Neuron (in vitro differentiated cells): ENCODE measurements around the gene CCDC85A.

Experiments used
- H2AFZ ChIP-seq: one replicate; pipeline ENCODE4 v1.6.1; 2013; ENCODE audit warnings: low read depth, mild to moderate bottlenecking, inconsistent platforms, low read length, moderate library complexity
- H3K27me3 ChIP-seq: one replicate; pipeline ENCODE4 v1.6.1; 2013; ENCODE audit warnings: low read length; ENCODE audit not compliant: insufficient read depth
- H3K36me3 ChIP-seq: one replicate; pipeline ENCODE4 v1.6.1; 2013; ENCODE audit warnings: low read length; ENCODE audit not compliant: insufficient read depth
- H3K4me1 ChIP-seq: one replicate; pipeline ENCODE4 v1.6.1; 2013; ENCODE audit warnings: low read length; ENCODE audit not compliant: insufficient read depth
- H3K4me3 ChIP-seq: 2 replicates; pipeline ENCODE4 v1.5.1; 2013; ENCODE audit warnings: mild to moderate bottlenecking, low read length, moderate library complexity
- H3K9me3 ChIP-seq: one replicate; pipeline ENCODE4 v1.6.1; 2013; ENCODE audit warnings: low read length

The CCDC85A gene

GRCh38 chr2:56177420-56178220 lies 6.2 kb upstream of the CCDC85A start:
- no peak overlapping the region for H3K4me3 ChIP-seq
- peaks cover 13% of the 10 kb centered on the region for H3K27me3 ChIP-seq
- H2AFZ ChIP-seq, result no peak overlapping the region
- H3K36me3 ChIP-seq, result no peaks in the 10 kb centered on the region
- no peaks in the 10 kb centered on the region for H3K9me3 ChIP-seq
- H3K4me1 ChIP-seq, result no peaks in the 10 kb centered on the region

- Histone ChIP-seq H3K36me3 (no peaks in the 10 kb centered on the region), H3K4me3 (no peak overlapping the region), H3K27me3 (peaks cover 26% of the 10 kb centered on the region), H2AFZ (no peak overlapping the region), H3K4me1 (peaks cover 4% of the 10 kb centered on the region), H3K9me3 (no peaks in the 10 kb centered on the region)
Measured at GRCh38 chr2:56179931-56180330, 3.9 kb upstream of the CCDC85A start.

- no peak overlapping the region for H3K4me3 ChIP-seq
- H3K27me3 ChIP-seq, result peaks cover 50% of the 10 kb centered on the region
- H3K9me3 ChIP-seq, result no peaks in the 10 kb centered on the region
- H3K4me1 ChIP-seq, result peaks cover 4% of the 10 kb centered on the region
- H2AFZ ChIP-seq, result no peak overlapping the region
- H3K36me3 ChIP-seq, result no peaks in the 10 kb centered on the region
Measured at GRCh38 chr2:56182420-56182819, 1.4 kb upstream of the CCDC85A start.

- Histone ChIP-seq H3K4me3 (peak overlapping the region; percentile 28), H3K27me3 (peaks cover 59% of the 10 kb centered on the region), H2AFZ (peak overlapping the region; percentile 93), H3K9me3 (no peaks in the 10 kb centered on the region), H3K4me1 (peaks cover 4% of the 10 kb centered on the region), H3K36me3 (no peaks in the 10 kb centered on the region)
Measured at GRCh38 chr2:56184500-56185011, 766 bp downstream of the CCDC85A start.

GRCh38 chr2:56185101-56185581 lies 1.4 kb downstream of the CCDC85A start:
- Histone ChIP-seq H3K36me3 (no peaks in the 10 kb centered on the region), H2AFZ (no peak overlapping the region), H3K27me3 (peaks cover 58% of the 10 kb centered on the region), H3K9me3 (no peaks in the 10 kb centered on the region), H3K4me3 (no peak overlapping the region), H3K4me1 (peaks cover 4% of the 10 kb centered on the region)

- no peak overlapping the region for H3K4me3 ChIP-seq
- H3K36me3 ChIP-seq, result no peaks in the 10 kb centered on the region
- H2AFZ ChIP-seq, result no peak overlapping the region
- peaks cover 58% of the 10 kb centered on the region for H3K27me3 ChIP-seq
- H3K9me3 ChIP-seq, result no peaks in the 10 kb centered on the region
- H3K4me1 ChIP-seq, result peaks cover 4% of the 10 kb centered on the region
Measured at GRCh38 chr2:56185582-56186046, 1.8 kb downstream of the CCDC85A start.

- Histone ChIP-seq H2AFZ (no peak overlapping the region), H3K4me1 (no peaks in the 10 kb centered on the region), H3K36me3 (no peaks in the 10 kb centered on the region), H3K9me3 (no peaks in the 10 kb centered on the region), H3K27me3 (peaks cover 19% of the 10 kb centered on the region), H3K4me3 (no peak overlapping the region)
Measured at GRCh38 chr2:56191617-56192016, 7.8 kb downstream of the CCDC85A start.

GRCh38 chr2:56192664-56193305 lies 9.0 kb downstream of the CCDC85A start:
- Histone ChIP-seq H3K4me3 (no peak overlapping the region), H3K9me3 (no peaks in the 10 kb centered on the region), H3K4me1 (no peaks in the 10 kb centered on the region), H3K36me3 (no peaks in the 10 kb centered on the region), H3K27me3 (peaks cover 8% of the 10 kb centered on the region), H2AFZ (no peak overlapping the region)

GRCh38 chr2:56195563-56195962 lies 11.8 kb downstream of the CCDC85A start:
- H3K9me3 ChIP-seq, result no peaks in the 10 kb centered on the region

GRCh38 chr2:56197816-56198215 lies 14.0 kb downstream of the CCDC85A start:
- H3K36me3 ChIP-seq, result no peaks in the 10 kb centered on the region
- H3K4me3 ChIP-seq, result no peak overlapping the region
- H3K4me1 ChIP-seq, result no peaks in the 10 kb centered on the region
- H3K27me3 ChIP-seq, result no peaks in the 10 kb centered on the region
- no peaks in the 10 kb centered on the region for H3K9me3 ChIP-seq
- no peak overlapping the region for H2AFZ ChIP-seq

More at GRCh38 chr2:56195563-56195962, 11.8 kb downstream of the CCDC85A start:
- H3K4me3 ChIP-seq, result no peak overlapping the region
- no peaks in the 10 kb centered on the region for H3K27me3 ChIP-seq
- no peaks in the 10 kb centered on the region for H3K36me3 ChIP-seq
- no peaks in the 10 kb centered on the region for H3K4me1 ChIP-seq
- H2AFZ ChIP-seq, result no peak overlapping the region

GRCh38 chr2:56198936-56199335 lies 15.1 kb downstream of the CCDC85A start:
- H3K27me3 ChIP-seq, result no peaks in the 10 kb centered on the region
- no peaks in the 10 kb centered on the region for H3K36me3 ChIP-seq
- H3K9me3 ChIP-seq, result no peaks in the 10 kb centered on the region
- no peak overlapping the region for H3K4me3 ChIP-seq
- H3K4me1 ChIP-seq, result no peaks in the 10 kb centered on the region
- H2AFZ ChIP-seq, result no peak overlapping the region

- no peak overlapping the region for H2AFZ ChIP-seq
- no peaks in the 10 kb centered on the region for H3K27me3 ChIP-seq
- no peaks in the 10 kb centered on the region for H3K4me1 ChIP-seq
- H3K9me3 ChIP-seq, result no peaks in the 10 kb centered on the region
- H3K4me3 ChIP-seq, result no peak overlapping the region
- H3K36me3 ChIP-seq, result no peaks in the 10 kb centered on the region
Measured at GRCh38 chr2:56199492-56199891, 15.7 kb downstream of the CCDC85A start.

- Histone ChIP-seq H3K27me3 (no peaks in the 10 kb centered on the region), H3K9me3 (no peaks in the 10 kb centered on the region), H2AFZ (no peak overlapping the region), H3K36me3 (no peaks in the 10 kb centered on the region), H3K4me3 (no peak overlapping the region), H3K4me1 (no peaks in the 10 kb centered on the region)
Measured at GRCh38 chr2:56202381-56203121, 18.8 kb downstream of the CCDC85A start.
